Stimulated activated CD8-positive, alpha-beta memory T cell treated with anti-CD3 and anti-CD28 coated beads, Interleukin-2, amount 100 ng/mL, for 1 hour (primary cell): ENCODE measurements around the gene MATK.
"Not testable (repeated sequence)": the region's sequence is repeated elsewhere in the genome, so short reads cannot be mapped to it uniquely, and the experiment has no call there.

Experiments
- DNase-seq, 2 donors: peaks; one replicate each; pipeline ENCODE4 v3.0.0-alpha.2; 2020; ENCODE audit warnings: low read depth in 2 of 2

Gene MATK

DNA sequence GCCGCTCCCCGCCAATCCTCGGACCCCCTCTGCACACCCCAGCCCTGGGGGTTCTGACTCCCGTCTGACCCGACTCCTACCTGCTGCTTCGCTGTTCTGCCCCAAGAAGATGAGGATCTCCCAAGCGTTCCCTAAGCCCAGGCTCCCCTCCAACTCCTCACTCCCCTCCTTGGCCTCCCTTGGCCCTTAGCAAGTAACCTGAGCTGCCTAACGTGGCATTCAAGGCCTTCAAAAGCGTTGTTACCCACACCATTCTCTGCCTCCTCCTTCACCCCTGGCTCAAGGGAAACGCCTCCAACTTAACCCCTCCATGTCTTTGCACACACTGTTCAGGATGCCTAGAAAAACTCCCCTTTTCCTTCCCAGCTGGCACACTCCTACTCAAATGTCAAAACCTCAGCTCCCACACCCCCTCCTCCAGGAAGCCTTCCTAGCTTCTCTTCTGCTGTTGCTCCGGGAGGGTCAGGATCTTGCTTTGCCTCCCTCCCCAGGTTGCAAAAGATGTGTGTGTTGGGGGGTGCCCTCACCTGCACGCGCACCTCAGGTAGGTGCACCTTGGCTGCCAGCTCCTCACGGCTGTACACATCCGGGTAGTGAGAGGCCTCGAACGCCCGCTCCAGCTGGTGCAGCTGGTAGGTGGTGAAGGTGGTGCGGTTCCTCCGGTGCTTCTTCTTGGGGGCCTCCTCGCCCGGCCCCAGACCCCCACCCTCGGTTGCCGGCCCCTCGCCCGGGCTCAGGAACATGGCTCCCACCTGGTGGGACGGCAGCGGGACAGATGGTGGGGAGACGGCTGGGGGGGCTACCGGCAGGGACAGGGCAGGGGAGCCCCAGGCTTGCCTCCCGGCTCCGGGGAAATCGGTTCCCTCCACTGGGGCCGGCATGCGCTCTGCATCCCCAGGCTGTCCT lies 14.9 kb downstream of the MATK start:
- DNase-seq, result no peak

DNA sequence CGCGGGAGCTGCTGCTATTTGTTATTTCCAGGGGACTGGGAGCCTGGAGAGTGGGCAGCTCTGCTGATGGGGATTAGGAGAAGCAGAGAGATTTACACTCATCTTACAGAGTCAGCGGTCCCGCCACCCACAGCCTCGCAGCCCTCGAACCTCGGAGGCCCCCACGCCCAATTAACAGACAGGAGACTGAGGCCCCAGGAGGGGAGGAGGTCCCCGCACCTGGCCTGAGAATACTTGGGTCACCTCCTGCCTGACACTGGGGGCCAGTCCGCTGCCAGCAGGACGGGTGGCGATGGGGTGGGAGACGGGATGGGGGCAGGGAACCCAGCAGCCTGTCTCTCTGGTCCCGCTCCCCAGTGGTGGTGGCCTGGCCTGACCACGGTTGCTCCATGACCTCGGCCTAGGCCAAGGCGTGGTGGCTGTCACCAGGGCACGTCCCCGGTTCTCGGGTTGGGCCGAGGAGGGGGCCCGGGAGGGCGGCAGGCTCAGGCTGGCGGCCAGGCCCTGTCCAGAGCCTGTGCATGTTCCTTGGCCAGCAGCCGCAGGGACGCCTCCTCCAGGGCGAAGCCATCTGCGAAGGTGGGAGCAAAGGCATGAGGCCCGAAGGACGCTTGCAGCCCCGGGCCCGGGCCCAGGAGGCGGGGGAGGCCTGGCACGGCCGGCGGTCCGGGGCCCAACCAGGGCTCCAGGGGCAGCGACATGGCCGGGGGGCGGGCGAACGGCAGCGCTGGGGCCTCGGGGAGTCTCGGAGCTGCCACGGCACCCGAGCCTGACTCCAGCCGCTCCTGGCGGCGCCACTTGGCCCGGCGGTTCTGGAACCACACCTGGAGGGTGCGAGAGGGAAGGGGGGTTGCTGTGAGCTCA lies 15.8 kb downstream of the MATK start:
- no peak for DNase-seq

DNA sequence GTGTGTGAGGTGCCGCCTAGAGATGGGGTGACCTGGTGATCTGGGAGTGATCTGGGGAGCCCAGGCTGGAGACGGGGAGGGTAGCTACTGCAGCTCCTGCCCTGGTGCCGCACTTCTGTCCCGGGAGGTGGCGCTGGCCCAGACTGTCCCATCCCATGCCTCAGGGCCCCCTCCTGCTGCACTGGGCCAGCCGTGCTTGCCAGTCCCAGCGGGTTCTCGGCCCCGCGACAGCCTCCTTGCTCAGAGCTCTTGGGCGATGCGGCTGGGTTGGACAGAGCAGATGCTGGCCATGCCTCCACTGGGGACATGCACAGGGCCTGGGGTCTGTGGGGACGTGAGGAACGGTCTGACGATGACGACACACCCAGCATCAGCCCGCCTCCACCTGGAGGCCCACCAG lies 16.7 kb downstream of the MATK start:
- DNase-seq, result no peak

- DNase-seq, result no peak
These were observed 17.5 kb downstream of the MATK start for GRCh38 chr19:3768748-3769099.

- DNase-seq, result no peak
These were observed 18.0 kb downstream of the MATK start for GRCh38 chr19:3768015-3768747.

DNA sequence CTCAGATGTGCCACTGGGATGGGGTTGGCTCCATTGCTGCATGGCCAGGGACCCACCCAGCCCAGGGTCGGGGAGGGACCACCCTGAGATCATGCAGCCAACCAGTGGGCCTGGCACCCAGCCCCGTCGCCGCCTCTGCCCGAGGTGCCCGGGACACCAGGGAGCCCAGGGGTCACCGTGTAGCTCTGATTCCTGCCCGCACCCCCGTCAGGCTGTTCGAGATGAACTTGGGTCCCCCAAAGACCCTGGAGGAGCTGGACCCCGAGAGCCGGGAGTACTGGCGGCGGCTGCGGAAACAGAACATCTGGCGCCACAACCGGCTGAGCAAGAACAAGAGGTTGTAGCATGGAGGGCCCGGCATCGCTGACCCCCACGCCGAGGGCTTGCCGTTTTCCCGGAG lies 19.1 kb downstream of the MATK start:
- no peak for DNase-seq

DNA sequence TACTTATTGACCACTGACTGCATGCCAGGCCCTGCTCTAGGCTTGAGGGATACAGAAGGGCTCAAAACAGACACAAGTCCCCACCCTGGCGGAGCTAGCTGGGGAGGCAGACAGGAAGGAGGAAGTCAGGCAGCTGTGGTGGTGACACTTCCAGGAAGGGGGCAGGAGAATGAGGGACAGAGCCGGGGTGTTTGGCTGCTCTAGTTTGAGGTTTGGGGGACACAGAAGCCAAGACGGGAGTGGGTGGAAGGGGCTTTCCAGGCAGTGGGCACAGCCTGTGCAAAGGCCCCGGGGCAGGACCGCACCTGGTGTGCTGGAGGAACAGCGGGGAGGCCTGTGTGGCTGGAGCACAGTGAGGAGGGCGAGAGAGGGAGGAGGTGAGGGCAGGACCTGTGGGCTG lies 19.7 kb downstream of the MATK start:
- no peak for DNase-seq

DNA sequence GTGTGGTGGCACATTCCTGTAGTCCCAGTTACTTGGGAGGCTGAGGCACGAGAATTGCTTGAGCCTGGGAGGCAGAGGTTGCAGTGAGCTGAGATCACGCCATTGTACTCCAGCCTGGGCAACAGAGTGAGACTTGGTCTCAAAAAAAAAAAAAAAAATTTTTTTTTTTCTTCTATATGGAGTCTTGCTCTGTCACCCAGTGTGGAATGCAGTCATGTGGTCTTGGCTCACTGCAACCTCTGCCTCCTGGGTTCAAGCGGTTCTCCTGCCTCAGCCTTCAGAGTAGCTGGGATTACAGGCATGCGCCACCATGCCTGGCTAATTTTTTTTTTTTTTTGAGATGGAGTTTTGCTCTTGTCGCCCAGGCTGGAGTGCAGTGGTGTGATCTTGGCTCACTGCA lies 20.4 kb downstream of the MATK start:
- not testable (repeated sequence) for DNase-seq

GRCh38 chr19:3765121-3765520 lies 21.1 kb downstream of the MATK start:
- no peak for DNase-seq

DNA sequence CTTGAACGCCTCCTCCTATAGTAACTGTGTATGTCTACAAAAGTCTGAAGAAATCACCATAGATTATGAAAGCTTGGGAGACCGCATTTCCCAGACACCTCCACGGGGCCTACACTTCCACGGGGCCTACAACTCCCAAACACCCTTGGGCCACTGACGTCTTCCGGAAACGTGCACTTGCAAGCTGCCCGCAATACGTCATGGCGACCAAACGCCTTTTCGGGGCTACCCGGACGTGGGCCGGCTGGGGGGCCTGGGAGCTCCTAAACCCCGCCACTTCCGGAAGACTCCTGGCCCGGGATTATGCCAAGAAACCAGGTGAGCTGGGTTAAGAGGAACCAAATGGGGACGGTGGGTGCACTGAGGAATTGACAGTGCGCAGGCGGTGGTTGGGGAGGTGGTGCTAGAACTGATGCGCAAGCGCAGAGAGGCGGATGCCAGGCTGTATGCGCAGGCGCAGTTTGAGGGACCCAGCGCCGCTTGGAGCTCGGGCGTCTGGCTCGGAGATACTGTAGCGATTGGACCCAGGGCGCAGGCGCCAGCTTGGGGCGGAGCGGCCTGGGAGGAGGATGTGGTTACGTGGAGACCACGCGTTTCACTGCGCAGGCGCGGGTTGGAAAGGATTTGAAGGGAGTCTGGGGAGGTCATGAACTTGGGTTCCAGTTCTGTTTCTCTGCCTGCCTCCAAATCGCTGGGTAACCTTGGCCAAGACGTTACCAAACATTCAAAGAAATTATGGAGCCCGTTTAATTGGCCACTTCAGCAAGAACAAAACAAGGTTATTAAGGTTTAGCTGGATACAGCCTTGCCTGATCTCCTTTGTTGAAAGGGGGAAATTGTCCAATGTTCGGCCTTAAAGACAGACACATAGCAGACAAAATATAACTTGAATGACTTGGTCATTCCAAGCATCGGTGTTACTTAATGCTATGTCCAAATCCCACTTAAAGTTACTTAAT lies 23.4 kb downstream of the MATK start, which contains the start of gene MRPL54:
Gene MRPL54 (plus strand): TSS at position 182 of the 959 bp plus-strand sequence. CDS start 19 bp downstream, at position 201.
- DNase-seq, result peak; percentile 99

GRCh38 chr19:3762130-3762473 lies 24.1 kb downstream of the MATK start:
- no peak for DNase-seq

DNA sequence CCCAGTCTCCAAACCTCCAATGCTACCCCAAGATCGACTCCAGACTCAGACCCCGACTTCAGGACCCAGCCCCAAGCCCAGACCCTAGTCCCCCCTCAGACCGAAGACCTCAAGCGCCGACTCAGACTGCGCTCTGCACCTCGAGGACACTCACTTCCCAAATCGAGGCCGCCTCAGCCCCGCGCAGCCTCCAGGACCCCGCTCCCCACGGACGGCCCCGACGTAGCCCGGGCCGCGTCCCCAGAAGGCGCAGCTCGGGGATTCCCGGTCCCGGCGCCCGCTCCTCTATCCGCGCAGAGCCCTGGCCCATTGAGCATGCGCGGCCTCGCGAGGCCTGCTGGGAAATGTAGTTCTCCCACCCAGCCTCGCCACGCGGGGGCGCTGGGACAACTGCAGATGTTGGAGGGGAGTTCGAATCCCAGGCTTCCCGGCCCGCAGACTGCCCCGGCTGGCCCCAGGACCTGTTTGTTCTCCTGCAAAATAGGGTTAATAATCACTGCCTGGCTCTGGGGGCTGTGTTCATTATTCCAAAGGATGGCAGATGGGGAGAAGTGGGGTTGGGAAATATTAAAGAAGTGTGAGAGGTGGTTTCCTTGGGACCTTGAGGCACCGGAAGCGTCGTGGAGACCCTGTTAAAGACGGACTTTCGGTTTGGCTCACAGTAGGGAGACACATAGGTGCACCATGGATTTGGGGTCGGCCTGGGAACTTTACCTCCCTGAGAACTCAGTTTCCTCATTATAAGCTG lies 24.6 kb downstream of the MATK start, which contains the start of gene APBA3:
Gene APBA3 (minus strand): TSS at position 311 of the 748 bp plus-strand sequence. CDS start 1,428 bp downstream, outside the sequence.
- peak; percentile 90 to 94 for DNase-seq

GRCh38 chr19:3760871-3761361 lies 25.3 kb downstream of the MATK start:
- DNase-seq, result no peak

GRCh38 chr19:3759482-3760254 lies 26.5 kb downstream of the MATK start:
- no peak for DNase-seq

DNA sequence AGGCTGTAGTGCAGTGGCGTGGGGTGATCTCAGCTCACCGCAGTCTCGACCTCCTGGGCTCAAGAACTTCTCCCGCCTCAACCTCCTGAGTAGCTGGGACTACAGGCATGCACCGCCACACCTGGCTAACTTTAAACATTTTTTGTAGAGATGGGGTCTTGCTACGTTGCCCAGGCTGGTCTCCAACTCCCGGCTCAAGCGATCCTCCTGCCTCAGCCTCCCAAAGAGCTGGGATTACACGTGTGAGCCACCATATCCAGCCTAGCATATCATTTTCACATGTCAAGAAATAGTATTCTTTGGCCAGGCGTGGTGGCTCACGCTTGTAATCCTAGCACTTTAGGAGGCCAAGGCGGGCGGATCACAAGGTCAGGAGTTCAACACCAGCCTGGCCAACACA lies 27.9 kb downstream of the MATK start:
- not testable (repeated sequence) for DNase-seq

DNA sequence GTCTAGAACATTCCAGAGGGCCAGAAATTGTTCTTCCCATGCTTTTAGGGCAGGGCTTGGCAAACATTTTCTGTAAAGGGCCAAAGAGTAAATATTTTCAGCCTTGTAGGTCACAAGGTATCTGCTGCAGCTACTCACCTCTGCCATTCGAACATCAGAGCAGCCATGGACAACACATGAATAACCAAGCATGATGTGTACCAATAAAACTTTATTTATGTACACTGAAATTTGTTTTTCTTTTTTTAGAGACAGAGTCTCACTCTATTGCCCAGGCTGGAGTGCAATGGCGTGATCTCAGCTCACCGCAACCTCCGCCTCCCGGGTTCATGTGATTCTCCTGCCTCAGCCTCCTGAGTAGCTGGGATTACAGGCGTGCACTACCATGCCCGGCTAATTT lies 28.5 kb downstream of the MATK start:
- not testable (repeated sequence) for DNase-seq

DNA sequence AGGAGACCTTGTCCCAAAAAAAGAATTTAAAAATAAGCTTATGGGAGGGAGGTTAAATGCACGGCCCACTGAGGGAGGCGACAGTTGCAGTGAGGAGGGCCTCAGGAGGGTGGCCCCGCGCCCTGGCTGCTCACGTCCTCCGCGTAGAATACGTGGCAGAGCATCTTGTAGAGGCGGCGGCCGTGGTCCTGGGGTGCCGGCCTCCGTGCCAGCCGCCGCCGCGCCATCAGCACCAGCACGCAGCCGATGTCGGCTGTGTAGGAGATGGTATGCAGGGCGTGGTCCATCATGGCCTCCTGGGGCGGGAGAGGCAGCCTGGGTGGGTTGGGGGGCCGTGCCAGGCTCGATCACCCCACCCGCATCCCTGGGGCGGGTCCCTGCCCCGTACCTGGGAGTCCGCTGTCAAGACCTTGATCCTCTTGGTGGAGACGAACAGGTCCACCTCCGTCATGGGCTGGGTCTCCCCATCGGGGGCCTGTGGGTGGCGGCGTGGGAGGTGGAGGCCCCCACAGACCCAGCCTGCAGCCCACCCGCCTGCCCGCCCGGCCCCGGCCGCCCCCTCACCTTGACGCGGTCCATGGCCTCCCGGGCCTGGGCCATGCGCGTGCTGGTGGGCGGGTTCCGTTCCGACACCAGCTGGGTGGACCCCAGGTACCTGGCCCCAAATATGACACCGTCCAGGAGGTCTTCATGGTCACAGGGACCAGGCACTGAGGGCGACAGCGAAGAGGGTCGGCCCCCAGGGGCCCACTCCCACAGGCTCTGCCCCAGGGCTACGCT lies 32.4 kb downstream of the MATK start:
- DNase-seq, result no peak

DNA sequence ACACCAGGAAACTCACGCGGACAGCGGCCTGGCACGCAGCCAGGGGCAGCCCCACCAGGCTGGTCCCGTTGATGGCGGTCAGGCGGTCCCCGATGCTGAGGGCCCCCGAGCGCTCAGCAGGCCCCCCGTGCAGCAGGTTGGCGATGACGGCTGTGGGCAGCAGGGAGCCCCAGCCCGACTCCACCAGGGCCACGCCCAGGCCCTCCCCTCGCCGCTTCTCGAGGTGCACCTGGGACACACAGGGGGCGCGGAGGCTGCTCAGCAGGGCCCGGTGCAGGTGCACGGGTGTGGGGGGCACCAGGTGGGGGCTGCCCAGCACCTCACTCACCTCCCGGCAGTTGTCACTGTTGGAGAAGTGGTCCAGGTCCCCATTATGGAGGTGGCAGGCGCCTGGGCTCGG lies 33.7 kb downstream of the MATK start:
- DNase-seq, result no peak
